ENCODE results near the gene ITGA8. TPM values are rescaled to one million over a fixed set of nuclear protein-coding genes. Genes with fewer than 3 reads are reported as not detected.

ITGA8 gene
- total RNA-seq, 4 donors from 2014 or later, result 1.6 to 8.2 (median 4.2) TPM

DNA sequence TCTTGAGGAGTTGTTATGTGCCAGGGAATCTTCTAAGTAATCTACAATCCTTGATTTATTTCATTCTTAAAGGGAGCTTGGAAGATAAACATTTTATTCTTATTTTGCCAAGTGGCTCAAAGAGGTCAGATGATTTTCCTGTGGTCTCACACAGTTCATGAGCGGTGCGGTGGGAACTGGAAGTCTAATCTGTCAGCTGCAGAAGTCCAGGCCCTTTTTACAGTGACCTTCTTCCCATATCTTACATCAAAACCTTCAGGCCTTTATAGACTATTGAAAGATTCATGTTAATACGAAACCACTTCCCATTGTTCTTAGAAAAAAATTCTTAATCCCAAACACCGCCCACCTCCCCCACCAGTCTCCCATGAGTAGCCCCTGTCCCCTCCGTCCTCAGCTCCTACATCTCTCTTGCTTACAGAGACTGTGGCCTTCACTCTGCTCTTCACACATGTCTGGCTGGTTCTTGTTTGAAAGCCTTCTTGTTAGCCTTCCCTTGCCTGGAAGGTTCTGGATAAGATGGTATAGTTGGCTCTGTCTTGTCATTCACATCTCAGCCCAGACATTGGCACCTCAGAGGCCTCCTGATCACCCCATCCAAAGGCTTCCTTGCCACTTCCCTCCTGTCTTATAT, 61.5 kb downstream of the ITGA8 start:
- 61 to 70% methylated on average over 5 of the region's 5 CpGs for WGBS, 2 donors
- H3K4me3 ChIP-seq (ENCODE audit: low read depth, poor library complexity, severe bottlenecking), result no peak overlapping the region
- no peak for DNase-seq (ENCODE audit: low spot score in 2 of 2)
- TF ChIP-seq POLR2A (IDR thresholded peaks at IDR 0.05), result no peak
- TF ChIP-seq, protein P1, sequence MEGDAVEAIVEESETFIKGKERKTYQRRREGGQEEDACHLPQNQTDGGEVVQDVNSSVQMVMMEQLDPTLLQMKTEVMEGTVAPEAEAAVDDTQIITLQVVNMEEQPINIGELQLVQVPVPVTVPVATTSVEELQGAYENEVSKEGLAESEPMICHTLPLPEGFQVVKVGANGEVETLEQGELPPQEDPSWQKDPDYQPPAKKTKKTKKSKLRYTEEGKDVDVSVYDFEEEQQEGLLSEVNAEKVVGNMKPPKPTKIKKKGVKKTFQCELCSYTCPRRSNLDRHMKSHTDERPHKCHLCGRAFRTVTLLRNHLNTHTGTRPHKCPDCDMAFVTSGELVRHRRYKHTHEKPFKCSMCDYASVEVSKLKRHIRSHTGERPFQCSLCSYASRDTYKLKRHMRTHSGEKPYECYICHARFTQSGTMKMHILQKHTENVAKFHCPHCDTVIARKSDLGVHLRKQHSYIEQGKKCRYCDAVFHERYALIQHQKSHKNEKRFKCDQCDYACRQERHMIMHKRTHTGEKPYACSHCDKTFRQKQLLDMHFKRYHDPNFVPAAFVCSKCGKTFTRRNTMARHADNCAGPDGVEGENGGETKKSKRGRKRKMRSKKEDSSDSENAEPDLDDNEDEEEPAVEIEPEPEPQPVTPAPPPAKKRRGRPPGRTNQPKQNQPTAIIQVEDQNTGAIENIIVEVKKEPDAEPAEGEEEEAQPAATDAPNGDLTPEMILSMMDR (IDR thresholded peaks at IDR 0.05), result no peak
- intact Hi-C loops (cut with DNase I; ENCODE audit: low total_unique reads), result no loop called here

DNA sequence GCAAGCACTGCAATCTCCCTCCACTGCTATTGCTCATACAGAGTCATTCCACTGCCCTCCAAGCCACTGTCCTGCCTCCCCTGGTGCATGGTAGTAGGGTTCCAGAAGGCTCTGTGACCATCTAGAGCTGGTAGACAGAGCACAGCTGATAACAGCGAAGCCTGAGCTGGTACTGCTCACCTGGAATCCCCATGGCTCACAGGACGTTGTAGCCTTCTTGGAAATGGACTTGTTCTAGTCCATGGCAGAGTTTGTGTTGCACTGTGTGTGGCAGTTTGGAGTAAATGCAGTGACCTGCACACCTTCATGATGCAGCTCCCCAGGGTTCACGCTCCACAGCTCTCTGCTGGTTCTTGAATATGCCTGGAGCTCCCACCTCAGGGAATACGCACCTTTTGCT, 67.0 kb downstream of the ITGA8 start:
- intact Hi-C loops (cut with DNase I; ENCODE audit: low total_unique reads), result no loop called here
- no peak for DNase-seq (ENCODE audit: low spot score in 2 of 2)
- TF ChIP-seq, protein P1 (IDR thresholded peaks at IDR 0.05), result no peak
- TF ChIP-seq POLR2A (IDR thresholded peaks at IDR 0.05), result no peak
- H3K4me3 ChIP-seq (ENCODE audit: low read depth, poor library complexity, severe bottlenecking), result no peak overlapping the region
- WGBS, 2 donors, result 91% methylated on average over 4 of the region's 4 CpGs

DNA sequence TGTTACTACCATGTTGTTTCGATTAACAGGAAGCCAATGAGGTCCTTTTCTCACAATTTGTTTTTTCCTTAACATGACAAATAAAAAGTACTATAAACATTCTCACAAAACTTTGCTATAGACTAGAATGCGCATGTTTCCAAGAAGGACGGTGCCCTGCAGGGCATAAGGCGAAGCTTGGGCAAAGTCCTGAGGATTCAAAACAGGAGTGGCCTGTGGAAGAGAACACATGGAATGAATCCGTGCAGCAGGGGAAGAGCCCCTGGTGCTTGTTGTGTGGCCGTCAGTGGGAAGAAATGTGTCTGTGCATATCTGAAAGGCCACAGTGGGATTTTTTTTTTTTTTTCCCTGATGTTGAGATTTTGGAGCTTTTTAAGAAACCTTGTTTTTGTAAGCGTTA, 67.6 kb downstream of the ITGA8 start:
- DNase-seq (ENCODE audit: low spot score in 2 of 2), result no peak
- no peak overlapping the region for H3K4me3 ChIP-seq (ENCODE audit: low read depth, poor library complexity, severe bottlenecking)
- 60 to 65% methylated on average over 7 of the region's 7 CpGs for WGBS, 2 donors
- TF ChIP-seq, protein P1 (IDR thresholded peaks at IDR 0.05), result no peak
- no peak for TF ChIP-seq POLR2A (IDR thresholded peaks at IDR 0.05)
- intact Hi-C loops (cut with DNase I; ENCODE audit: low total_unique reads), result no loop called here

DNA sequence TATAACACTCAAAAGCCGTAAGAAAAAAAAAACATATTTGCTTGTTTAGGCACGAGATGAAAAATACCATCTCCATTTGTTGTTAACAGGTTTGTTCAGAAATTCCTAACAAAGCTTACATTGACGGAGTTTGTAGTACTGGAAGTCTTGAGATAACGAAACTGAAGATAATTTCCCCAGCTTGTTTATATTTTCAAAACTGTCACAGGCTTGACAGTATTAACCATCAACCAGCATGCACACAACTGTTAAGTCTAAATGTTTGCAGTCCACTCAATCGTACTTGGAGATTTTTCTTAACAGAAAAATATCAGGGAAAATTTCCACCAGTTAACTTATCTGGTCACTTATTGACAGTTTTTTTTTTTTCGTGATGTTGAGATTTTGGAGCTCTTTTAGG, 68.5 kb downstream of the ITGA8 start:
- TF ChIP-seq POLR2A (IDR thresholded peaks at IDR 0.05), result no peak
- TF ChIP-seq, protein P1 (IDR thresholded peaks at IDR 0.05), result no peak
- DNase-seq (ENCODE audit: low spot score in 2 of 2), result no peak
- intact Hi-C loops (cut with DNase I; ENCODE audit: low total_unique reads), result no loop called here
- H3K4me3 ChIP-seq (ENCODE audit: low read depth, poor library complexity, severe bottlenecking), result no peak overlapping the region
- 64 to 65% methylated on average over 6 of the region's 6 CpGs for WGBS, 2 donors

DNA sequence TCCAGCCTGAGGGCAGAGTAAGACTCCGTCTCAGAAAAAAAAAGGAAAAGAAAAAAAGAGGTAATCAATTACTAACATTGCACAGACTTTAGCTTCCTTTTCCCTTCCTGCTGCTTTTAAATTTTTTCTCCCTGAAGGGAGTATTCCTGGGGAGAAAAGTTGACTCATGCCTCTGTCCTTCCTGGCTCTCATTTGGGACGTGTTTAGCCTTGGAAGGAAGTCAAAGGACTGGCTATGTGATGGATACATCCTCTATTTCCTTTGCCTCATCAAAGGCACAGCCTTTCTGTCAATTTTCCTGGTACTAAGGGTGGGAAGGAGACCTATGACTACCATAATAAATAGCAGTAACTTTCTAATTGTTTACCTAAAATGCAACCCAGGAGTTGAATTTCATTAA, 77.6 kb downstream of the ITGA8 start:
- 22 to 24% methylated on average over 2 of the region's 2 CpGs for WGBS, 2 donors
- DNase-seq (ENCODE audit: low spot score in 2 of 2), result no peak
- TF ChIP-seq POLR2A (IDR thresholded peaks at IDR 0.05), result no peak
- TF ChIP-seq, protein P1 (IDR thresholded peaks at IDR 0.05), result no peak
- H3K4me3 ChIP-seq (ENCODE audit: low read depth, poor library complexity, severe bottlenecking), result no peak overlapping the region
- intact Hi-C loops (cut with DNase I; ENCODE audit: low total_unique reads), result no loop called here

DNA sequence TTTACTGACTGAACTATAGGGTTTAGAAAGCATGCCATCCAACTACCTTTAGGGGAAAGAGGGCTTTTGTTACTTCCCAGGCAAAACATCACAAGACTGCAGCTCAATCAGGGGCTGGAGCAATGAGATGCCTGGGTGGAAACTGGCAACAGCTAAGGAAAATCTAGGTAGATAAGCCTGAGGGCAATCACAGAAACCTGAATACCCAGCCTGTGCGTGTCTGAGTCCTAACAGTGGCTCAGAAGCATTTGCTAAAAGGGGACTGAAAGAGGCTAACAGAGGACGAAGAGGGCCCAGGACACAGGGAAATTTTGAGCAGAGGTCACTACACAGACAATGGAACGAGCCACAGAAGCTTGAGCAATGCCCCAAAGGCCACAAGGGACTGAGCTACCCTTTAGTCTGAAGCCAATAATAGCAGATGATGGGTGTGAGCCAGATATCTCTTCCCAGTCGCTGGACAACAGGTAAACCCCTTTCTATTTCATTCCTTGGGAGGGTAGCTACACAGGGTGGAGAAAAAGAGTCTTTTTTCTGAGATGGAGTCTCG, 79.1 kb downstream of the ITGA8 start:
- TF ChIP-seq, protein P1 (IDR thresholded peaks at IDR 0.05), result no peak
- no peak overlapping the region for H3K4me3 ChIP-seq (ENCODE audit: low read depth, poor library complexity, severe bottlenecking)
- 60 to 62% methylated on average over 5 of the region's 5 CpGs for WGBS, 2 donors
- DNase-seq (ENCODE audit: low spot score in 2 of 2), result no peak
- intact Hi-C loops (cut with DNase I; ENCODE audit: low total_unique reads), result no loop called here
